GM12801 (cell line): ENCODE measurements around the gene UGT1A6.

ENCODE experiments used
- CTCF ChIP-seq: IDR thresholded peaks from one replicate; pipeline ENCODE4 v1.5.1; 2011; ENCODE audit warnings: control low read depth; ENCODE audit not compliant: insufficient read length; ENCODE audit errors: extremely low read depth

UGT1A6 gene

GRCh38 chr2:233745073-233745755 is 52.5 kb downstream of the UGT1A6 start:
- no peak for TF ChIP-seq CTCF

GRCh38 chr2:233746475-233747282 is 54.0 kb downstream of the UGT1A6 start:
- no peak for TF ChIP-seq CTCF

- no peak for TF ChIP-seq CTCF
Observed at GRCh38 chr2:233747283-233747544, 54.5 kb downstream of the UGT1A6 start.

- no peak for TF ChIP-seq CTCF
Observed at GRCh38 chr2:233754872-233755611, 62.4 kb downstream of the UGT1A6 start.

- no peak for TF ChIP-seq CTCF
Observed at GRCh38 chr2:233756429-233757081, 63.9 kb downstream of the UGT1A6 start.

- TF ChIP-seq CTCF: no peak
Observed at GRCh38 chr2:233758141-233758540, 65.5 kb downstream of the UGT1A6 start.

- TF ChIP-seq CTCF: no peak
Observed at GRCh38 chr2:233758849-233759248, 66.2 kb downstream of the UGT1A6 start.
